DND-41 (cell line): Measurements from ENCODE around the gene COX7B2.

ENCODE experiments used
- CTCF ChIP-seq: IDR thresholded peaks from 2 replicates; pipeline ENCODE4 v1.5.1; 2012; ENCODE audit warnings: borderline replicate concordance, low read length, moderate library complexity, mild to moderate bottlenecking; ENCODE audit not compliant: poor library complexity, severe bottlenecking; ENCODE audit errors: extremely low read depth
- EZH2 ChIP-seq: IDR thresholded peaks from 3 replicates; pipeline ENCODE4 v1.6.1; 2012; ENCODE audit warnings: borderline replicate concordance, low read depth, mild to moderate bottlenecking, moderate library complexity, low read length, inconsistent platforms; ENCODE audit not compliant: severe bottlenecking

- TF ChIP-seq CTCF (no peak), EZH2 (no peak)
Observed at GRCh38 chr4:46804781-46805413, 104.1 kb downstream of the COX7B2 start.
